Ectodermal cell (in vitro differentiated cells): ENCODE measurements around the gene SLC9A3.
"Not testable (repeated sequence)": the region's sequence is repeated elsewhere in the genome, so short reads cannot be mapped to it uniquely, and the experiment has no call there.

Experiments
- H3K27ac ChIP-seq: 2 replicates; pipeline ENCODE4 v1.7.0; 2013; ENCODE audit warnings: mild to moderate bottlenecking, low read depth, low read length; ENCODE audit not compliant: insufficient read depth, poor library complexity, severe bottlenecking
- H3K27me3 ChIP-seq: 2 replicates; pipeline ENCODE4 v1.7.0; 2013; ENCODE audit warnings: mild to moderate bottlenecking, low read length; ENCODE audit not compliant: insufficient read depth, control insufficient read depth, poor library complexity, severe bottlenecking
- H3K36me3 ChIP-seq: one replicate; pipeline ENCODE4 v1.7.0; 2013; ENCODE audit warnings: low read length; ENCODE audit not compliant: control insufficient read depth, insufficient read depth
- H3K4me1 ChIP-seq: one replicate; pipeline ENCODE4 v1.7.0; 2013; ENCODE audit warnings: low read length; ENCODE audit not compliant: control insufficient read depth, insufficient read depth
- H3K4me3 ChIP-seq: 2 replicates; pipeline ENCODE4 v1.7.0; 2013; ENCODE audit warnings: low read depth, low read length, control low read depth; ENCODE audit not compliant: insufficient read depth
- H3K9me3 ChIP-seq: 2 replicates; pipeline ENCODE4 v1.7.0; 2013; ENCODE audit warnings: mild to moderate bottlenecking, low read length, moderate library complexity; ENCODE audit not compliant: control insufficient read depth
- WGBS, 2 experiments: methylation state at CpG; one replicate each; pipeline ENCODE4 v1.1.7; 2013; ENCODE audit warnings: missing lambda C conversion rate in 2 of 2; 5-methylcytosine and 5-hydroxymethylcytosine counted together

The SLC9A3 gene

GRCh38 chr5:516980-517379 lies 7.3 kb downstream of the SLC9A3 start:
- Histone ChIP-seq H3K9me3 (no peaks in the 10 kb centered on the region), H3K4me1 (peaks cover 20% of the 10 kb centered on the region), H3K4me3 (no peak overlapping the region), H3K27ac (no peak overlapping the region), H3K27me3 (peaks cover 24% of the 10 kb centered on the region), H3K36me3 (no peaks in the 10 kb centered on the region)
- 90 to 91% methylated on average over 3 of the region's 3 CpGs for WGBS, 2 experiments

DNA sequence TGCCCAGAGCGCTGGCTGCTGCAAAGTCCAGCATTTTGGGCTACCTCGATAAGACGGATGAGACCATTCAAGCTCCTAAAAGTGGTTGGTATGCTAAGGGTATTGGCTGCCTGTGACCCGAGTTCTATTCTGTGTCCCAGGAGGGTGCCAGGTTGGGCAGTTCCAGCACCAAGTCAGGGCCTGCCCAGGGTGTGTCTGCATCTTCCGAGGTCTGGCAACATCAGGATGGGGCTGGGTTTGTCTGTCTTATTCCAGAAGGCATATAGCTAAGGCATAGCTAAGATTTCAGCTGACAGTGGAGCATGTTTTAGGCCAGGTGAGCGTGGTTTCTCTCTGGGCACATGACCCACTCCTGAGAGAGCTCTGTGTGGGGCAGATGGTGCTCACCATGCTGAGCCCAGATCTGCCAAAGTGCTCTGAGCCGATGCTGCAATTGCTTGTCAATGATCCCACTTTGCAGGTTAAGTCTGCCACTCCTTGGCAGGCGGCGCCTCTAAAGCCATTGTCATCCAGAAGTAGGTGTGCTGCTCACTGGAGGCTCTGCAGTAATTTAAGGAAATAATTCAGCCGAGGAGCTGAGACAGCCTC lies 7.8 kb downstream of the SLC9A3 start:
- Histone ChIP-seq H3K4me1 (peaks cover 14% of the 10 kb centered on the region), H3K4me3 (no peak overlapping the region), H3K27ac (no peak overlapping the region), H3K27me3 (peaks cover 18% of the 10 kb centered on the region), H3K9me3 (no peaks in the 10 kb centered on the region), H3K36me3 (no peaks in the 10 kb centered on the region)
- WGBS, 2 experiments = 87 to 89% methylated on average over 10 of the region's 10 CpGs

GRCh38 chr5:515273-515836 lies 8.9 kb downstream of the SLC9A3 start:
- no peaks in the 10 kb centered on the region for H3K36me3 ChIP-seq
- WGBS, 2 experiments = 74 to 76% methylated on average over 11 of the region's 11 CpGs
- no peak overlapping the region for H3K27ac ChIP-seq
- no peaks in the 10 kb centered on the region for H3K9me3 ChIP-seq
- peaks cover 7% of the 10 kb centered on the region for H3K4me1 ChIP-seq
- peaks cover 15% of the 10 kb centered on the region for H3K27me3 ChIP-seq
- H3K4me3 ChIP-seq = no peak overlapping the region

- WGBS, 2 experiments = 75 to 76% methylated on average over 8 of the region's 8 CpGs
- H3K27ac ChIP-seq = no peak overlapping the region
- H3K4me1 ChIP-seq = peaks cover 7% of the 10 kb centered on the region
- no peaks in the 10 kb centered on the region for H3K36me3 ChIP-seq
- peaks cover 15% of the 10 kb centered on the region for H3K27me3 ChIP-seq
- no peak overlapping the region for H3K4me3 ChIP-seq
- no peaks in the 10 kb centered on the region for H3K9me3 ChIP-seq
Observed at GRCh38 chr5:514673-515072, 9.6 kb downstream of the SLC9A3 start.

- Histone ChIP-seq H3K27ac (no peak overlapping the region), H3K9me3 (no peaks in the 10 kb centered on the region), H3K4me1 (peaks cover 7% of the 10 kb centered on the region), H3K36me3 (no peaks in the 10 kb centered on the region), H3K27me3 (peaks cover 15% of the 10 kb centered on the region), H3K4me3 (no peak overlapping the region)
- 85 to 86% methylated on average over 12 of the region's 12 CpGs for WGBS, 2 experiments
Observed at GRCh38 chr5:514101-514485, 10.2 kb downstream of the SLC9A3 start.

- Histone ChIP-seq H3K27ac (no peak overlapping the region), H3K36me3 (no peaks in the 10 kb centered on the region), H3K4me1 (peaks cover 7% of the 10 kb centered on the region), H3K27me3 (peaks cover 9% of the 10 kb centered on the region), H3K4me3 (no peak overlapping the region), H3K9me3 (no peaks in the 10 kb centered on the region)
- 80 to 82% methylated on average over 31 of the region's 31 CpGs for WGBS, 2 experiments
Observed at GRCh38 chr5:513216-514100, 10.8 kb downstream of the SLC9A3 start.

GRCh38 chr5:511476-511875 lies 12.8 kb downstream of the SLC9A3 start:
- Histone ChIP-seq H3K9me3 (no peaks in the 10 kb centered on the region), H3K4me3 (no peak overlapping the region), H3K4me1 (peaks cover 7% of the 10 kb centered on the region), H3K27ac (no peak overlapping the region), H3K36me3 (no peaks in the 10 kb centered on the region), H3K27me3 (peaks cover under 1% of the 10 kb centered on the region)
- WGBS, 2 experiments = 94 to 96% methylated on average over 16 of the region's 16 CpGs

DNA sequence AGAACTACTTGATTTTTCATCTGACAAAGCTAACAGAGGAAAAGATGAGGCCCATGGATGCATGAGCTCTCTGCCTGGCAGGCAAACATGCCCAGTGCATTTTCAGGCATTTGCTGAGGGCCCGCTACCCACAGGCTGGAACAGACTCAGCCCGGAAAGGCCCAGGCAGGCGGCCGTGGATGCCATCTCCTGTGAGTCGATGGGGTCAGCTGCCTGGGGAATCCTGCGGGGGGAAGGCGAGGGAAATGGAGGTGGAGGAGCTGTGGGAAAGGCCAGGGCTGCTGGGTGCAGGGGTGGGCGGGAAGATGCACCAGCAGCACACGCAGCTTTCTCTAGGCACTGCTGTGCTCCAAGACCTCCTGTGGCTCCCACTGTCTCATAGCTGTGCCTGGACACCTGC lies 13.7 kb downstream of the SLC9A3 start:
- no peaks in the 10 kb centered on the region for H3K9me3 ChIP-seq
- H3K27ac ChIP-seq = no peak overlapping the region
- H3K27me3 ChIP-seq = no peaks in the 10 kb centered on the region
- no peaks in the 10 kb centered on the region for H3K36me3 ChIP-seq
- WGBS, 2 experiments = 84 to 85% methylated on average over 9 of the region's 9 CpGs
- no peak overlapping the region for H3K4me3 ChIP-seq
- peaks cover 7% of the 10 kb centered on the region for H3K4me1 ChIP-seq

DNA sequence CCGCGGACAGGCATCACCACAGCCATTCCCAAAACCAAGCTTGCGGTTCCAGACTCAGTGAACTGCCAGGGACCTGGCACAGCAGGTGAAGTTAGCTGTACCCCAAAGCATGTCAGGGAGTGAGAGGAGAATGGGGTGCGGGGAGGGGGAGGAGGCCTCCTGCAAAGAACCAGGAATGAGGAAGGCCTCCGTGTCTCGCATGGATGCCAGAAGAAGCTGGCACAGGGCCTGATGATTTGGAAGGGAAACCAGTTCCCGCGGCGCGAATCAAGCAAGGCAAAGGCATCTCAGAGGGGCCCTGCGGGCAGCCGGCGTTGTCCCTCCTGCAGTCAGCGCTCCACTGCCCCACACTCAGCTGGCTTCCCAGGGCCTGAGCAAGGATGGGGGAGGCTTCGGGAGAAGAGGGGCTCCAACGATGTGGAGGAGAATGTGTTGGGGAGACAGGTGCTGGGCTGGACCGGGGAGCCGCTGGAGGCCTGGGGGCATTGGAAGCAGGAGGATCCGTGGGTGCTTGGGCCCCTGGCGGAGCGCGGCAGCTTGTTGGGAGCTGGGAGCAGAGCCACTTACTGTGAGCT lies 14.6 kb downstream of the SLC9A3 start:
- Histone ChIP-seq H3K4me1 (peaks cover 7% of the 10 kb centered on the region), H3K9me3 (no peaks in the 10 kb centered on the region), H3K4me3 (no peak overlapping the region), H3K27me3 (no peaks in the 10 kb centered on the region), H3K36me3 (no peaks in the 10 kb centered on the region), H3K27ac (no peak overlapping the region)
- WGBS, 2 experiments = 92 to 93% methylated on average over 22 of the region's 22 CpGs

DNA sequence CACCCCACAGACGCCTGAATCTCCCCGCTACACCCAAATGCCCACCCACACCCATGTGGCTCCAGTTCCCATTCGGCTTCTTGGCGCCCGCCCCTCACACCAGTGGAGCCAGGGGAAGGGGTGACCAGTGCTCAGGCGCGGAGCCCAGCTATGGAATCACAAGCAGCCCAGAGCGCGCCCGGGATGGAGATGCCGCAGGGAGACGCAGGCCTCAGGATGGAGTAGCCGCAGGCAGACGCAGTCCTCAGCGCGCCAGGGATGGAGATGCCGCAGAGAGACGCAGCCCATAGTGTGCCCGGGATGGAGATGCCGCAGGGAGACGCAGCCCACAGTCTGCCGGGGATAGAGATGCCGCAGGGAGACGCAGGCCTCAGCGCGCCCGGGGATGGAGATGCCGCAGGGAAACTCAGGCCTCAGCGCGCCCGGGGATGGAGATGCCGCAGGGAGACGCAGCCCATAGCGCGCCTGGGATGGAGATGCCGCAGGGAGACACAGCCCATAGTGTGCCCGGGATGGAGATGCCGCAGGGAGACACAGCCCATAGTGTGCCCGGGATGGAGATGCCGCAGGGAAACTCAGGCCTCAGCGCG lies 16.2 kb downstream of the SLC9A3 start:
- H3K27me3 ChIP-seq, H3K4me1 ChIP-seq, H3K9me3 ChIP-seq, H3K4me3 ChIP-seq, H3K36me3 ChIP-seq, H3K27ac ChIP-seq: not testable (repeated sequence)
- 96 to 97% methylated on average over 42 of the region's 42 CpGs for WGBS, 2 experiments
